Choroid plexus epithelial cell (primary cell): ENCODE measurements around the gene CHID1.

ENCODE experiments used
- DNase-seq: peaks from one replicate; pipeline ENCODE4 v3.0.0-alpha.2; 2010; ENCODE audit warnings: low read depth
- H3K4me3 ChIP-seq: 2 replicates; pipeline ENCODE4 v1.5.1; 2011; ENCODE audit warnings: low read depth, mild to moderate bottlenecking, control low read depth, low read length, moderate library complexity
- TF ChIP-seq, protein P1 (sequence below): conservative IDR thresholded peaks from 2 replicates; pipeline ENCODE4 v1.5.1; 2011; ENCODE audit warnings: low read depth, mild to moderate bottlenecking, control low read depth, inconsistent platforms, low read length, moderate library complexity

Gene CHID1

DNA sequence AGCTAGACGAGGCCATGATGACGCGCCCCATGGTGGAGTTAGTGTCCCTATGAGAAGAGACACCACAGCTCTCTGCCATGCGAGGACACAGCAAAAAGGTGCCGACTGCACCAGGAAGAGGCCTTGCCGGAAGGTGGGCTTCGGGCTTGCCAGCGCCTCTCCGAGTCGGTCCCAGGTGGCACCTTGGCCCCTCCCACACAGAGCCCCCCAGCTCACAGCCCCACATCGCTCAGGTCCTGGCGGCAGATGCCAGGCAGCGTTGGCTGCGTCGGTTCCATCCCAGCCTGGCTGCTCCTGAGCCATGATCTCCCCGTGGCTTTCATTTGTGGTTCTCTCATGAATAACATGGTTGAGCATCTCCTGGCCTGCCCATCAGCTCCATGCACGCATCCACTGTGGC lies 24.0 kb downstream of the CHID1 start:
- TF ChIP-seq, protein P1, sequence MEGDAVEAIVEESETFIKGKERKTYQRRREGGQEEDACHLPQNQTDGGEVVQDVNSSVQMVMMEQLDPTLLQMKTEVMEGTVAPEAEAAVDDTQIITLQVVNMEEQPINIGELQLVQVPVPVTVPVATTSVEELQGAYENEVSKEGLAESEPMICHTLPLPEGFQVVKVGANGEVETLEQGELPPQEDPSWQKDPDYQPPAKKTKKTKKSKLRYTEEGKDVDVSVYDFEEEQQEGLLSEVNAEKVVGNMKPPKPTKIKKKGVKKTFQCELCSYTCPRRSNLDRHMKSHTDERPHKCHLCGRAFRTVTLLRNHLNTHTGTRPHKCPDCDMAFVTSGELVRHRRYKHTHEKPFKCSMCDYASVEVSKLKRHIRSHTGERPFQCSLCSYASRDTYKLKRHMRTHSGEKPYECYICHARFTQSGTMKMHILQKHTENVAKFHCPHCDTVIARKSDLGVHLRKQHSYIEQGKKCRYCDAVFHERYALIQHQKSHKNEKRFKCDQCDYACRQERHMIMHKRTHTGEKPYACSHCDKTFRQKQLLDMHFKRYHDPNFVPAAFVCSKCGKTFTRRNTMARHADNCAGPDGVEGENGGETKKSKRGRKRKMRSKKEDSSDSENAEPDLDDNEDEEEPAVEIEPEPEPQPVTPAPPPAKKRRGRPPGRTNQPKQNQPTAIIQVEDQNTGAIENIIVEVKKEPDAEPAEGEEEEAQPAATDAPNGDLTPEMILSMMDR = no peak
- no peak for DNase-seq
- no peak overlapping the region for H3K4me3 ChIP-seq

DNA sequence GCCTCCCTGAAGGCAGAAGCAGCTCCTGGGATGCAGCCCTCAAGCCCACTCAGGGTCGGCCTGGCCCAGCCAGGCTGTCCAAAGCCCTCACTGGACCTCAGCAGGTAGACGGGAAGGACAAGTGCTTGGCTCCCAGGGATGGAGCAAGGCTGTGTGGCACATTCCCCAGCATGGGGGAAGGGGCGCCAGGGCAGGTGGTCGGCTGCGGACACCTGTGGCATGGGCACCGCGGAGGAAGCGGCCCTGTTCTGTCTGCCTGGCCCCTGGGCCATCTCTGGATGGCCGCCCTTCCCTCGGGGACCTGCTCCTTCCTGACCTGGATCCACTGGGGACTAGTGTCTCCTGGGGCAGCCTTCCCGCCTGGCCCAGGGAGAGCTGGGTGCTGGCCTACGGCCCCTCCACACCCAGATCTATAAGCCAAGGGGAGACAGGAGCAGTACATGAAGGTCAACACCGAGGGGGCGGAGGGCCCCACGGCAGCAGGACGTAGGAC lies 26.0 kb downstream of the CHID1 start:
- no peak overlapping the region for H3K4me3 ChIP-seq
- DNase-seq = no peak
- TF ChIP-seq, protein P1 = no peak

DNA sequence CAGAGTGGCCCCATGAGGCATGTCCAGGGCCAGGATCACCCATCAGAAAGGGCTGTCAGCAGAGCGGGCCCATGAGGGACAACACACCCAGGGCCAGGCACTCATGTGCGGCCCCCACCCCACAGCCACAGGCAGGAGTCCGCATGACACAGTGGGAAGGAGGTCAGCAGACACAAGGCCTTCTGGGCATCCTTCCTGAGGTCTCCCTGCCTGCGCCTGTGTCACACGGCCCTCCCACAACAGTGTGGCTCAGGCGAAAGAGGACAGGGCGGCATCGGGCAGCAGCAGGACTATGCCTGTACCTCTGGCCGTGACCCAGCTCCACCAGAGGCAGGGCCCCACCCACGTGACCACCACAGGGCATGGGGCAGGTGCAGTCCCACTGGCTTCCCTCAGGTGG lies 27.1 kb downstream of the CHID1 start:
- TF ChIP-seq, protein P1 = no peak
- DNase-seq = no peak
- no peak overlapping the region for H3K4me3 ChIP-seq

DNA sequence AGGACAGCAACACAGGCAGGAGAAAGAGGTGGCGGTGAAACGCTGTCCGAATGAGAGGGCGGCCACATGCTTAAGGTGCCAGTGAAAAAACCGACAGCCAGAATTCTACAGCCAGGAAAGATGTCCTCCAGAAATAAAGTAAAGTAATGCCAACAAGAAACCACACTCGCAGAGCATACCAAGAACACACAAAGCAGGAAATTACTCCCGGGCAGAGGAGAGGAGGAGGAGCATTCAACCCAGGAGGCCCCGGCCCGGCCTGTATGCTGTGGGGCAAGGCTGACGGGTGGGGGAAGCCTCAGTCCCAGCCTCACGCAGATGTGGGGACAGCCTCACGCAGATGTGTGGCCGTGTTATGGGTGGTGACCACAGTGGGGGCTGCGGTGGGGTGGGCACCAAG lies 28.0 kb downstream of the CHID1 start:
- TF ChIP-seq, protein P1 = no peak
- DNase-seq = peak; percentile 35
- no peak overlapping the region for H3K4me3 ChIP-seq

DNA sequence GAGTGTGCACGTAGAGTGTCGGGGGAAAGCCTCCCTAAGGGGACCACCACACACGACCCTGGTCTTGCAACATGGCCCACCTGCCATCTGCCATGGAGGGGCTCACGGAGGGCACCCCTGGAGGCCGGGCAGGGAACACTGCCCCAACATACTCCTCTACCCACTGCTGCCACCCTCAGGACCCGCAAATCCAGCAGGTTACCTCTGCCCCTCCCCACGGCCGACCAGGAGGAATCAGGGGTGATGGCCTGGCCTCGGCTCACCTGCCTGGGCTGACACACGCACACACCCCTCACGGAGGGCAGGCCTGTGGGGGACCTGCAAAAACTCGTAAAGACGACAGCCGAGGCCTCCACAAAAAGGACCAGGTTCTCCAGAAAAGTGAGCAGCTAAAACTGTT lies 30.2 kb downstream of the CHID1 start:
- TF ChIP-seq, protein P1 = no peak
- no peak overlapping the region for H3K4me3 ChIP-seq
- no peak for DNase-seq

DNA sequence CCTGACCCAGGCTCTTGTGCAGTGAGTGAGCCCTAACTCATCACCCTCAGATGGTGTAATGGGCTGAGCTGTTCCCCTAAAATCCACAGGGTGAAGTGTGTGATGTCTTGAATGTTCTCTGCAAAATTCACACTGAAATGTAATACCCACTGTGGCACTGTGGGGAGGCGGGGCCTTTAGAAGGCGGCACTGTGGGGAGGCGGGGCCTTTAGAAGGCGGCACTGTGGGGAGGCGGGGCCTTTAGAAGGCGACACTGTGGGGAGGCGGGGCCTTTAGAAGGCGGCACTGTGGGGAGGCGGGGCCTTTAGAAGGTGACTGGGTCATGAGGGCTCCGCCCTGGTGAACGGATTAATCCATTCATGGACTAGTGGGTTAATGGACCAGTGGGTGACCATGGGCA lies 33.0 kb downstream of the CHID1 start:
- H3K4me3 ChIP-seq = no peak overlapping the region
- TF ChIP-seq, protein P1 = no peak
- DNase-seq = no peak

DNA sequence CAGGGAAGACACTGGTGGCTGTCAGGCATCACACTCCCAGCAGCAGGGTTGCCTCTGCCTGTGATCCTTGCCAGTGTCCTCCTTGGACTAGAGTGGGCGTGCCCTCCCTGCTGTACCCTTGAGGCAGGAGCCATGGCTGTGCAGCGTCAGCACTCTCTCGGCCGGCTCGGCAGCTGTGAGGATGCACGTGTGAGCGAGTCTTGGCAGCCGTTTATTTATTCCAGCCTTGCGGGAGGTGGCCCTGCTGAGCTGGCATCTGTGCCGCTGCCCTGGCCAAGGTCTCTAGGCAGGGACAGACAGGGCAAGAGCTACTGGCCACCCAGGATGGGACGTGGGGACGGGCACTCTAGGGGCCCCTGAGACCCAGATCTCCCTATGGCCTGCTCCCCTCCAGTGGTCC lies 34.1 kb downstream of the CHID1 start:
- DNase-seq = no peak

More for the DNA sequence above, 34.1 kb downstream of the CHID1 start:
- no peak overlapping the region for H3K4me3 ChIP-seq
- TF ChIP-seq, protein P1 = no peak
